Fibroblast of villous mesenchyme (primary cell): ENCODE results near the gene PRICKLE2. TPM values are rescaled to one million over a fixed set of nuclear protein-coding genes. Genes with fewer than 3 reads are reported as not detected.

ENCODE experiments used
- DNase-seq: peaks from one replicate; pipeline ENCODE4 v3.0.0-alpha.2; 2010; ENCODE audit warnings: low read depth
- H3K4me3 ChIP-seq: 2 replicates; pipeline ENCODE4 v1.5.1; 2011; ENCODE audit warnings: low read depth, mild to moderate bottlenecking, low read length
- total RNA-seq: library from RNA; depleted of rRNA; stranded (reverse); fragments of >200 nt; gene quantifications from 2 replicates; pipeline ENCODE4 v1.2.3, GENCODE V29; 2012
- TF ChIP-seq, protein P1 (sequence below): IDR thresholded peaks from 2 replicates; pipeline ENCODE4 v1.5.1; 2012; ENCODE audit warnings: low read depth, mild to moderate bottlenecking, low read length; ENCODE audit not compliant: insufficient read depth

The PRICKLE2 gene
- total RNA-seq, 1 donor = 36.3 TPM

DNA sequence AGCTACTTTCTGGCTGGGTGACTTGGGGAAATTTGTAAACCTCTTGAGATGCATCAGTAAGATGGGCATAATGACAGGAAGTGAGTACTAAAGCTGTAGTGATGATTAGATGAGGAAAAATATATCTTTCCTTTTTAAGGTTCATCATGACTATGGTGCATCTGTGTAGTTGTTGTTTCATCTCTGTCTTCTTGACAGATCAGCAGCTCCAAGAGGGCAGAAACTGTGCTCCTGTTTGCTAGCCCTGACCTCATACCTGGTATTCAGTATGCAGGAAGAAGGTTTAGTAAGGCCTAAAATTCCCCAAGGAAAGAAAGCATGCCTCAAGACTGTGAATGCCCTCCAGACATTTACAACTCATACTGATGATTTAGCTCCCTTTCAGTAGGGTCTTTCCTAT, 119.5 kb downstream of the PRICKLE2 start:
- TF ChIP-seq, protein P1, sequence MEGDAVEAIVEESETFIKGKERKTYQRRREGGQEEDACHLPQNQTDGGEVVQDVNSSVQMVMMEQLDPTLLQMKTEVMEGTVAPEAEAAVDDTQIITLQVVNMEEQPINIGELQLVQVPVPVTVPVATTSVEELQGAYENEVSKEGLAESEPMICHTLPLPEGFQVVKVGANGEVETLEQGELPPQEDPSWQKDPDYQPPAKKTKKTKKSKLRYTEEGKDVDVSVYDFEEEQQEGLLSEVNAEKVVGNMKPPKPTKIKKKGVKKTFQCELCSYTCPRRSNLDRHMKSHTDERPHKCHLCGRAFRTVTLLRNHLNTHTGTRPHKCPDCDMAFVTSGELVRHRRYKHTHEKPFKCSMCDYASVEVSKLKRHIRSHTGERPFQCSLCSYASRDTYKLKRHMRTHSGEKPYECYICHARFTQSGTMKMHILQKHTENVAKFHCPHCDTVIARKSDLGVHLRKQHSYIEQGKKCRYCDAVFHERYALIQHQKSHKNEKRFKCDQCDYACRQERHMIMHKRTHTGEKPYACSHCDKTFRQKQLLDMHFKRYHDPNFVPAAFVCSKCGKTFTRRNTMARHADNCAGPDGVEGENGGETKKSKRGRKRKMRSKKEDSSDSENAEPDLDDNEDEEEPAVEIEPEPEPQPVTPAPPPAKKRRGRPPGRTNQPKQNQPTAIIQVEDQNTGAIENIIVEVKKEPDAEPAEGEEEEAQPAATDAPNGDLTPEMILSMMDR = no peak
- no peak overlapping the region for H3K4me3 ChIP-seq
- DNase-seq = no peak

DNA sequence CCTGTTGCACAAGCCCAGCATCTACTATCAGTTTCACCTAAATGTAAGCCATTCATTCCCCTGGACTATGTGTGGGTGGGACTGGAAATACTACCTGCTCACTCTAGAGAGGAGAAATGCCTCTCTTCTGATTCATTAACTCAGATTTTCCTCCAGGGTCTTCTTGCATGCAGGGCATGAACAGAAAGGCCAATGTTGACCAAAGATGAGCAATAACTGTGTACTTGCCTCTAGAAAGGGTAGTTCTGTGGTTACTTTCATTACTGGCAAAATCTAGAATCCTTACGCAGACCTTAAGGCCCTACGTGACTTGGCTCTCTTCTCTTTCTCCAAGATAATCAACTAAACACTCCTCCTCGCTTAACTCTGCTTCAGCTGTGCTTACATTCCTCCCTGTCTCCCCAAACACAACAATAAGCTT, 120.6 kb downstream of the PRICKLE2 start:
- H3K4me3 ChIP-seq = no peak overlapping the region
- TF ChIP-seq, protein P1 = no peak
- DNase-seq = peak; percentile 49

DNA sequence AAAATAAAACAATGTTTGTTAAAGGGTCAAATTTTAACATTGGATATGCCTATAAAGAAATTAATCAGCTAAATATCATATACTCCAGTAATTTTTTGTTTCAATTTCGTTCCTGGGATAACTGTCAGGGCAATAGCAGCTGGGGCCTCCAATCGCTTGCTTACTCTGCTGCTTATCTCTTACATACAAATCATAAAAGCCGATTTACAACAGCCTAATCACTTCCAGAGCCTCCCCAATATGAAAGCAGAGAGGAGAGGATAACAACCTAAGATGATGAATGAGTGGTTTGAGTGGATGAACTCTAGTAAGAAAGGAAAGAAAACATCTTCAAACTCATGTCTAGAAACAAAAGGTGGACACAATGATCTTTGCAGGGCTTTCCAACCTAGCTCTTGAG, 121.3 kb downstream of the PRICKLE2 start:
- TF ChIP-seq, protein P1 = no peak
- no peak overlapping the region for H3K4me3 ChIP-seq
- DNase-seq = peak; percentile 82

DNA sequence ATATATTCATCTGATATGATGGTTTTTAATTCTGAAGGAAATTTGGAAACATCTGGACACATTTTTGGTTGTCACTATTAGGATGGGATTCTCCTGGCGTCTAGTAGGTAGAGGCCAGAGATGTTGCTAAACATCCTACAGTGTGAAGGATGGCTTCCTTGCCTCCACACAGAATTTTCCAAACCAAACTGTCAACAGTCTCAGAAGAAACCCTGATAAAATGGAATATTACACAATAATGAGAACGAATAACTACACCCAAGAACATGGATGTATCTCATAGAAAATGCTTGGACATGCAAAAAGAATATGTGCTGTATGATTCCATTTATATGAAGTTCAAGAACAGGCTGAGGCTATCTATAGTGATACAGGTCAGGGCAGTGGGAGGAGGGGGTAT, 122.1 kb downstream of the PRICKLE2 start:
- H3K4me3 ChIP-seq = no peak overlapping the region
- TF ChIP-seq, protein P1 = no peak
- DNase-seq = no peak

DNA sequence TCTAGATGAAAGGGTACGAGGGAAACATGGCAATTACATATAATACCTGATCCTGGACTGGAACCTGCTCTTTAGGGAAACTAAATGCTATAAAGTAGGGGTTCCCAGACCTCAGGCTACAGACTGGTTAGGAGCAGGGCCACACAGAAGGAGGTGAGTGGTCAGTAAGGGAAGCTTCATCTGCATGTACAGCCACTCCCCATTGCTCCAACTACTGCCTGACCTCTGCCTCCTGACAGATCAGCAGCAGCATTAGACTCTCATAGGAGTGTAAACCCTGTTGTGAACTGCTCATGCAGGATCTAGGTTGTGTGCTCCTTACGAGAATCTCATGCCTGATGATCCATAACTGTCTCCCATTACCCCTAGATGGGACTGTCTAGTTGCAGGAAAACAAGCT, 123.1 kb downstream of the PRICKLE2 start:
- TF ChIP-seq, protein P1 = no peak
- H3K4me3 ChIP-seq = no peak overlapping the region
- DNase-seq = no peak

DNA sequence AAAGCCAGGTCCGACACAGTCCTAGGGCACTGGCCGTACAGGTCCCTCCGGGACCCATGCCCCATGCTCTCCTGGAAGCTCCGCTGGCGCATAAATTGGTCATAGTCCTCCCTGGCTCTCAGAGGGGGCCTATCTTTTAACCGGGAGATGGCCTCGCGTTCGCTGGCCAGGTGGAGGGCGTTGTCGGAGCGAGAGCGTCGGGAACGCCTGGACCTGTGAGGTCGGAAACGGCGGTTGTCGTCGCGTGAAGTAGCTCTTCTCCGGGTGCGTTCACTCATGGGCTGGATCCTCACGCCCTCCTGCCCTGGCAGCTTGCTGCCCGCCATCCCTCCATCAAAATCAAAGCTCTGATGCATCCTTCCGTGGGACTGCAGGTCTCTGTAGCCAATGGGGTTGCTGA, 126.0 kb downstream of the PRICKLE2 start:
- DNase-seq = no peak
- no peak overlapping the region for H3K4me3 ChIP-seq
- TF ChIP-seq, protein P1 = no peak

DNA sequence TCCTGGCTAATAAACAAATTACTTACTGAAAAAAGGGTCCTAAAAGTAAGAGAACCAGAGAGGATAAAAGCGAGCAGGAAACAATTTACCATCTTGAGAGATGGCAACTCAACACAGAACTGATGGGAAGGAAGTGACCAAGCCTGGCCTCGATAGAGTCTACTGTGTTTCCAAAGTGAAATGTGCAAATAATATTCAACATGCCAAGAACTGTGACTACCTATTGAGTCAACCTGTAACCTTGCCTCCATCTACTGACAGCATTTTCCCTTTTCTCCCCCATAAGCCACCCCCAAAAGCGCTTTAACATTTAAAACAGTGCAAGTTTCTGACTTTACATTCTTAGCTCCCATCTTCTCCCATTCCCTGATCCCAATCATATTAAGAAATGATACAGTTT, 126.6 kb downstream of the PRICKLE2 start:
- TF ChIP-seq, protein P1 = no peak
- H3K4me3 ChIP-seq = no peak overlapping the region
- DNase-seq = no peak
